ENCODE measurements around the gene SPC24.
"Not testable (repeated sequence)": the region's sequence is repeated elsewhere in the genome, so short reads cannot be mapped to it uniquely, and the experiment has no call there.

Gene SPC24

GRCh38 chr19:11179716-11180297 is 24.2 kb upstream of the SPC24 start:
- in situ Hi-C loops (cut with MboI; ENCODE audit: low pct_unique_long_range_greater_than_20kb, low sequenced_read_pairs, unreplicated experiment), result no loop called here
- peak; percentile 81 for DNase-seq (ENCODE audit: low spot score)
- TF ChIP-seq CTCF (IDR thresholded peaks at IDR 0.05; ENCODE audit: extremely low read depth, insufficient read depth, missing control alignments), result no peak

- in situ Hi-C loops (cut with MboI; ENCODE audit: low pct_unique_long_range_greater_than_20kb, low sequenced_read_pairs, unreplicated experiment); DNase-seq (ENCODE audit: low spot score): not testable (repeated sequence)
These were observed 23.5 kb upstream of the SPC24 start for GRCh38 chr19:11179145-11179465.

- no peak for TF ChIP-seq CTCF (IDR thresholded peaks at IDR 0.05; ENCODE audit: extremely low read depth, insufficient read depth, missing control alignments)
- in situ Hi-C loops (cut with MboI; ENCODE audit: low pct_unique_long_range_greater_than_20kb, low sequenced_read_pairs, unreplicated experiment), result no loop called here
- no peak for DNase-seq (ENCODE audit: low spot score)
These were observed 22.0 kb upstream of the SPC24 start for GRCh38 chr19:11177592-11177991.

- DNase-seq (ENCODE audit: low spot score), result no peak
- in situ Hi-C loops (cut with MboI; ENCODE audit: low pct_unique_long_range_greater_than_20kb, low sequenced_read_pairs, unreplicated experiment), result no loop called here
- TF ChIP-seq CTCF (IDR thresholded peaks at IDR 0.05; ENCODE audit: extremely low read depth, insufficient read depth, missing control alignments), result no peak
These were observed 21.0 kb upstream of the SPC24 start for GRCh38 chr19:11176466-11177193.

- no peak for TF ChIP-seq CTCF (IDR thresholded peaks at IDR 0.05; ENCODE audit: extremely low read depth, insufficient read depth, missing control alignments)
- in situ Hi-C loops (cut with MboI; ENCODE audit: low pct_unique_long_range_greater_than_20kb, low sequenced_read_pairs, unreplicated experiment), result no loop called here
- no peak for DNase-seq (ENCODE audit: low spot score)
These were observed 20.3 kb upstream of the SPC24 start for GRCh38 chr19:11175920-11176319.

GRCh38 chr19:11174336-11174735 is 18.8 kb upstream of the SPC24 start:
- in situ Hi-C loops (cut with MboI; ENCODE audit: low pct_unique_long_range_greater_than_20kb, low sequenced_read_pairs, unreplicated experiment), result no loop called here
- TF ChIP-seq CTCF (IDR thresholded peaks at IDR 0.05; ENCODE audit: extremely low read depth, insufficient read depth, missing control alignments), result no peak
- DNase-seq (ENCODE audit: low spot score), result no peak

- DNase-seq (ENCODE audit: low spot score), result no peak
- in situ Hi-C loops (cut with MboI; ENCODE audit: low pct_unique_long_range_greater_than_20kb, low sequenced_read_pairs, unreplicated experiment), result no loop called here
- TF ChIP-seq CTCF (IDR thresholded peaks at IDR 0.05; ENCODE audit: extremely low read depth, insufficient read depth, missing control alignments), result no peak
These were observed 18.1 kb upstream of the SPC24 start for GRCh38 chr19:11173516-11174155.
